Ovary (tissue), 3 donors: ENCODE results near the gene WFDC1.

Experiments used
- CTCF ChIP-seq, 3 donors: fragments of 450-650 bp in 2 of 3; fragments of 200-600 bp in 1 of 3; IDR thresholded peaks; one replicate each; pipeline versions ENCODE4 v1.5.1 to v1.8.0; 2016 to 2022; ENCODE audit warnings: antibody characterized with exemption in 3 of 3, mild to moderate bottlenecking in 1 of 3
- POLR2A ChIP-seq: fragments of 450-650 bp; IDR thresholded peaks from one replicate; pipeline ENCODE4 v1.6.1; 2017; ENCODE audit warnings: antibody characterized with exemption, mild to moderate bottlenecking, moderate library complexity
- donor health status: DM: no; HTN: no; CAD: no.

GRCh38 chr16:84253173-84253572 is 41.5 kb upstream of the WFDC1 start:
- TF ChIP-seq CTCF (IDR thresholded peaks at IDR 0.05) (no peak), POLR2A (no peak)
